ENCODE measurements around the gene PTPRM.
"Not testable (repeated sequence)": the region's sequence is repeated elsewhere in the genome, so short reads cannot be mapped to it uniquely, and the experiment has no call there.

The PTPRM gene

DNA sequence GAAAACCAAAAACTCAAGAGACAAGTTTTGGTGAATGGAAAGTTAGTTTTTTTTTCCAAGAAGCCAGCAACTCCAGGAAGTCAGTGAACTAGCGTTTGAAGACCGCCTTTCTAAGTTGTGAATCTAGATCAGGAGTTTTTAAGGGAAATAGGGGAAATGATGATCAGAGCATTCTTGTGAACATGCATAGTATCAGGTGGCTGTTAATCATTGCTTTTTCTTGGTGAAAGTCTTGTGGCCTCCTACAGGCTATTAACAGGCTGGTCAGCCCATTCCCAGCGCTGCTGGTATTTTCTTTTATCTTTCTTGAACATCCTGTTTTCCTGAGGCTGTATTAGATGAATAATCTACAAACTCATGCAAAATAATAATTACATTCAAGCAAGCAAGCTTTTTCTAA is 155.8 kb downstream of the PTPRM start:
- no peak for DNase-seq

GRCh38 chr18:7723558-7723957 is 156.4 kb downstream of the PTPRM start:
- no peak for DNase-seq

- DNase-seq: no peak
These were observed 158.4 kb downstream of the PTPRM start for GRCh38 chr18:7725473-7725872.

- no peak for DNase-seq
These were observed 158.8 kb downstream of the PTPRM start for GRCh38 chr18:7725897-7726296.

DNA sequence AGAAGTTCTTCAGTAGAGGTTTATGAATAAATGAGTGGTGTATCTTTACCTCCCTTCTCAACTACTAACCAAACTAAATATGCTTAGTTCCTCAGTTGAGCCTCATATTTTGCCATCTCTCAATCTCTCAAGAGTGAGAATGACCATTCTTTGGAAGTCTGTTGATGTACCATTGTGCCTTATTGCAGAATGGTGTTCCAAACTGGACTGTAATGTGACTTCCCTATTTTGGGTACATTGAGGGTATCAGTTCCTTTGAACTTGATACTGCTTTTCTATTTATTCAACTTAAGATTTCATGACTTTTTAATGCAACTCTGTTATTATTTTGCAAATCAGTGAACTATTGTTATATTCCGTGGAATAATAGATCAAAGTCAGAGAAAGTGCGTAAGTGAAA is 159.4 kb downstream of the PTPRM start:
- no peak for DNase-seq

DNA sequence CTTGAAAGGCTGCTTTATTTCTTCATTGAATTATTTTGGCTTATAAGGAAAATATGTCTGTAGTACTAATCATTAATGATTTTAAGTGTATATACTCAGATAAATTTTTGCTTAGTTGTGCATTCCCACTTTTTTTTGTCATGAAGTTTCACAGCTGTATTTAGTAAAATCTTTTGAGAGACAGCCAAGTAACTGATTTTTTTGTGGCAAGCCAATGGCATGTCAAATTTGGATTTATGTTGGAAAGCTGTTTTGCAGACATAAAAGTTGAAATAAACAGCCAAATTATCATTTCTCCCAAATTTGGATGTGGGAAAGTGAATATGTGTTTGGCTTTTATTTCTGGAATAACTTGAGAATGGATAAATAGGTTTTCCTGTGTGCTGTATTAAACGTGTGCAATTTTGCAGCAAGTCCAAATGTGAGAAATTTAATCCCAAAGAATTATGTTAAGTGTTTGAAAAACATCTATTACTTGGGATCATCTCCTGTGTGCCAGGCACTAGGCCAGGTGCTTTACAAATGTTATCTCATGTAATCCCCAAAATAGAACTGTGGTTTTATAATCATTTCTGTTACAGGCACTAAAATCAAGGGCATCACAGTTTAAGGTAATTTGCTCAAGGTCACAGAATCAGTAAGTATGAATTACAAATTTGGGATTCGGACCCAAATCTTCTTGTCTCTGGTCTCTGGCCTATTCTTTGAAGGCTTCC is 160.4 kb downstream of the PTPRM start:
- no peak for DNase-seq

GRCh38 chr18:7728297-7728696 is 161.2 kb downstream of the PTPRM start:
- DNase-seq: no peak

GRCh38 chr18:7729868-7730267 is 162.8 kb downstream of the PTPRM start:
- no peak for DNase-seq

DNA sequence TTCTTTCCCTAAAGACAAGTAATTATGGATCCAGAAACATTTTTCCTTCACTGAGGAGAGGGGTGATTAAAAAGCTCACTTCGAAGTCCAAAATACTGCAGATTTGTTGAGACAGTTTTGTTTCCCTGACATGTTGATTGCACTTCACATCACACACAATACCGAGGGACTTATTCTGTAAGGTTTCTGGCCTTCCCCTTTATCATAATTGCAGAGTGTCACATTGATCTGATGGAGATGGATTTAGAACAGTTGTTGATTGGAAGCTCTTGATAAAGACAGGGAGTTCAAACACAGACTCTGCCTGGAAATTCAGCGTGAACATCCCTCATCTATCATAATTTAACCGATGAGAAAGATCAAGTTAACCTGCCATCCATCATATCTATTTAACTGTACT is 163.6 kb downstream of the PTPRM start:
- no peak for DNase-seq

- no peak for DNase-seq
These were observed 166.5 kb downstream of the PTPRM start for GRCh38 chr18:7733642-7734041.

DNA sequence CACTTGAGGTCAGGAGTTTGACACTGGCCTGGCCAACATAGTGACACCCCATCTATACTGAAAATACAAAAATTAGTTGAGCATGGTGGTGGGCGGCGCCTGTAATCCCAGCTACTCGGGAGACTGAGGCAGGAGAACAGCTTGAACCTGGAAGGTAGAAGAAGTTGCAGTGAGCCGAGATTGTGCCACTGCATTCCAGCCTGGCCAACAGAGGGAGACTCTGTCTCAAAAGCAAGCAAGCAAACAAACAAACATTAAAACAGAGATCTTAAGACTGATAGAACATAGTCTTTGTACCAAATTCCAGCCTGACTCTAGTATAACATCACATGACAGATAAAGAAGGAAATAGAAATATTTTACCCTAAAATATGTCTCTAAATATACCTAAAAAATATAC is 168.1 kb downstream of the PTPRM start:
- DNase-seq: no peak

DNA sequence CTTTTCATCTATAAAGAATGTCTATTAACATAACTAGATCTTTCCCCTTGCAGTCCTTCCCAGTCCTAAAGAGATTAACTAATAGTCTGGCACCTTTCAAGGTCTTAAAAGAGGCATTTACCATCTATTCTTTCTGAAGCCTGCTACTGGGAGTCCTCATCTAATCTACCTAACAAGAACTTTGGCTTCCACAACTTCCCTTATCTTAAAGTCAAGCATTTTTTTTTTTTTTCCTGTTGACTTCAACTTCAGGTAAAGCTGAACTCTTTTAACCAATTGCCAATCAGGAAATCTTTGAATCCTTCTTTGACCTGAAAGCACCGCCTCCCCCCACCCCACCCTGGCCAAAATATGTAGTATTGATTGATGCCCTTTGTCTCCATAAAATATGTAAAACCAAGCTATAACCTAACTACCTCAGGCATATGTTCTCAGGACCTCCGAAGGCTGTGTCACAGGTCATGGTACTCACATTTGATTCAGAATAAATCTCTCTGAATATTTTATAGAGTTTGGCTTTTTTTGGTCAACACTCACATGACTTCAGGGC is 168.6 kb downstream of the PTPRM start:
- no peak for DNase-seq

DNA sequence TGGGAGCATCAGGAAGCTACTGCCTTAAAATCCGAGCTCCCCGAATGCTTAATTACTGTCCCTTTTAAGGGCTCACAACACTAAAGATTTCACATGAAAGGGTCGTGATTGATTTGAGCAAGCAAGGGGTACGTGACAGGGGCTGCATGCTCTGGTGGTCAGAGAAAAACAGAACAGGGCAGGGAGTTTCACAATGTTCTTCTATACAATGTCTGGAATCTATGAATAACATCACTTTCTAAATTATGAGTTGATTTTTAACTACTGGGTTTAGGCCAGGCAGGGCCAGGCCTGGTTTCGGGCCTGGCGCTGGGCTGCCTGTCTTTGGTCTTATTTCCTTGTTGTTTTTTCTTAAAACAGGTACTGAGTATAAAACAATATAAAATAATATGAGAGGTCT is 169.4 kb downstream of the PTPRM start:
- DNase-seq: not testable (repeated sequence)

DNA sequence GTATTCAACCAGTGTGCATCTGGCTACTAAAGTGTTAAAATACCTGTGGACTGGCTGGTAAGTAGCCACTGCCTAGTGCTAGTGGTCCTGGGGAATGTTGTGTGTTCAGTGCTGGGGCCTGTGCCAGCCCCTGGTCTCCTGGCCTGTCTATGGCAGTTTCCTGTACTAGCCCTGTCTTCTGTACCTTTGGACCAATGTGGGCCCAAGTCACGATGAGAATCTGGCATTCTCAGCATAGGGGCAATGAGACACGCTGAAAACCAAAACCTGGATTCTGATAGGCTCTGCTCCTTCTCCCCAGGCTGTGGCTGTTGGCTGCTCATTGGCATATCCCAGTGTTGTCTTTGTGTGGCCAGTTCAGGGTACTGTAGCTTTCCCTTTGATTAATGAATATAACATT is 170.4 kb downstream of the PTPRM start:
- no peak for DNase-seq

DNA sequence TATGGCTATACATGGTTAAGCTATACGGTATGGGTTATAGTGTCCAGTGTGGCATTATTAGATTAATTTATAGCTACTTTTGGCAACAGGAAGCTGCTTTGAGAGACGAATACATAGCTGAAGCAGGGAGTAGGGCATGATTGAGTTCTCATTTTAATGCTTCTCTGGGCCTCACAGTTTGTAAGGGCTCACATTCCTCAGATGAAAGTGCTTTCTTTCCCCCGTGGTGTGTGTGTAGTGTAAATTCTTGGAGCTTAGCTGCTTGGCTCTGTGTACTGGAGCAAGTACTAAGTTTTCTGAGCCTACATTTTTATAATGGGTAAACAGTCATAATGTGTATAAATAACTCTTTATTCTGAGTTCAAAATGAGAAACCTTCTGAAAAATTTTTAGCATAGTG is 173.7 kb downstream of the PTPRM start:
- no peak for DNase-seq

GRCh38 chr18:7741640-7742039 is 174.5 kb downstream of the PTPRM start:
- DNase-seq: no peak

GRCh38 chr18:7742224-7742623 is 175.1 kb downstream of the PTPRM start:
- DNase-seq: no peak

DNA sequence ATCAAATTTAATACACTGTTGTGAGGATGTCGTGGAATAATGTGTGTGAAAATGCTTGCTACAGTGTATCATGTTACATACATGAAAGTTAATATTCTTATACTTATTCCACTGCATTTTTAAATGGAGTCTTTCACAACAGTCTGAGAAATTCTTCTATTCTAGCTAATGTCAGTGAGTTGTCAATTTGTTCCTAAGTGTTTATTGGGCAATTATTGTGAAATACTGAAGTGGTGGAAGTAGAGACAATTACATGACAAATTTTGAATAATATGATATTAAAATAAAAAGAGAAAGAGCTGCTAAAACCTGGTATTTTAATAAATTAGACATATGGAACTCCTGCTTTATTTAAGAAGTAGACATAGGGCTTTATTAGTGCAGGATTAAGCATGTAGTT is 176.1 kb downstream of the PTPRM start:
- DNase-seq: no peak

DNA sequence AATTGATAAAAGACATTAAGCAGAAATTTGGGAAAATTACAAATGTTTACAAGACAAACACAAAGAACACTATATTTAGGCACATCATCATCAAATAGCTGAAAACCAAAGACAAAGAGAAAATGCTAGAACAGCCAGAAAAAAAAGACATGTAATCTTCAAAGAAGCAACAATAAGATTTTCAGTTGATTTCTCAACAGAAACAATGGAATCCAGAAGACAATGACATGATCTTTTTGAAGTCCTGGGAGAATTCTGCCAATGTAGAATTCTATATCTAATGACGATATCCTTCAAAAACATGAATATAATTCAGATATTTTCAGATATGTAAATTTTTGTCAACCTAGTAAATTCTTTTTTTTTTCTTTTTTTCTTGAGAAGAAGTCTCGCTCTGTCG is 179.0 kb downstream of the PTPRM start:
- no peak for DNase-seq

GRCh38 chr18:7748251-7749007 is 181.3 kb downstream of the PTPRM start:
- DNase-seq: no peak

- no peak for DNase-seq
These were observed 181.9 kb downstream of the PTPRM start for GRCh38 chr18:7749008-7749405.

DNA sequence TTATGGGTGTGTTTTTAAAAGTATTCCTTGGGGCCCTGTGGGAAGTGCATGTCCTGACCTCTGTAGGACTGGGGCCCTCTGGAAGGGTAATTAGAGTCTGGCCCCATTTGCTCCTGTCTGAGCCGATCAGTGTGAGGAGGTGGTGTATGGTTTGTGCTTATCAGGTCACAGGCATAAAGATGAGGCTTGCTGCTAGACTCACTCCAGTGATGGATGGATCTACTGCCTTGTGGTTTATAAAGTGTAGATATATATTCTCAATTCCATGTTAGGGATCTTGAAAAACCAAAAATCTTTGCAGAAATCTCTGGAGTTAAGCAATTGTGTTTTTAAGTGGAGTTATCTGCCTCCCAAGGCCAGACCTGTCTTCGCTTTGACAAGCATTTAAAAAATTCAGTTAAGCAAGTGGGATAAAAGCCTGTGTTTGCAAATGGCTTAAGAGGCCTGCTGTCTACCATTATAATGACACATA is 182.4 kb downstream of the PTPRM start:
- no peak for DNase-seq

DNA sequence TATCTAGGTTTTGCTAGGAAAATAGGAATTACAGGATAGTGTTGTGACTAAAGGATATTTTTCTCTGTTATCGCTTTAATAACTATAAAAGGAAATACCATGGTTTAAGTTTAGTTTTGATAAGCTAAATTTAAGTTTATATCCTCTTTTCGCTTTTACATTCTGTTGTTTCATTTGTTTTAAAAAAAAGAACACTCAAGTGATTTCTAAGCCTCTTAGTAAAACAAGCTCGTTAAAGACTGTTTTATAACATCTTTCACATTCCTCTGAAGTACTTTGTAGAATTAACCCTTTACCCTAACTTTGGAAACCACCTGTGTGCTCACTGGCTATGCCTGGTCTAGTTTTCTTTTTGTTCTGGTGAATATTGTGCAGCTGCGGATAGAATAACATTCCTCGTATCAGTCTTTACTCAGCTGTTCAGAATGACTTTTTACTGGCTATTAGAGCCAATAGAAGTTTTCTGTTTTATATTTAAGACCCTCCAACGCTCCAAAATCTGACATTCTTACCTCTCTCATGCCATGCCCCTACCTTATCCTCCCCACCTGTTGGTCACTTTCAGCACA is 183.1 kb downstream of the PTPRM start:
- no peak for DNase-seq

Measured in hypothalamus (tissue), 51 donors.